GM23248 (cell line): ENCODE measurements around the gene SNX20.

ENCODE experiments used
- EZH2 ChIP-seq: fragments of 200-600 bp; sonication (generic); IDR thresholded peaks from 2 replicates; pipeline ENCODE4 v1.6.1; 2018; ENCODE audit warnings: antibody characterized with exemption, mild to moderate bottlenecking; ENCODE audit not compliant: insufficient read depth, poor library complexity, severe bottlenecking
- EZH2phosphoT487 ChIP-seq: fragments of 200-600 bp; sonication (generic); IDR thresholded peaks from 2 replicates; pipeline ENCODE4 v1.6.1; 2018; ENCODE audit warnings: antibody characterized with exemption, moderate library complexity, mild to moderate bottlenecking, low read depth; ENCODE audit not compliant: insufficient read depth

DNA sequence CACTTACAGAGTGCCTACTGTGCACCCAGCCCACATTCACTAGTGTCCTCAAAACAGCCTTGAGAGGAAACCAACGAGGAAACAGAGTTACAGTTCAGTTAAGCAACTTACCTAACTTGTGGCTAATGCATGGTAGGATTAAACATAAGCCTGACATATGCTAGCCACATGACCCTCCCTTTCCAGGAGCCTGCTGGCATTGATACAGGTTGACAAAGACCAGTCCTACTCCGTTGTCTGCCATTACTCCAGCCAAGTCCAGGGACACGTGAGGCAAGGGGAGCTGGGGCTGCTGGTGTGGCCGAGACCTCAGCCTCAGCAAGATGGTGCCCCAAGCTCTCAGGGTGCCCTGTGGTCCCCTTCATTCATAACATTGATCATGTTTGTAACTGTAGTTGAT is 37.9 kb downstream of the SNX20 start:
- TF ChIP-seq EZH2, result no peak
- no peak for TF ChIP-seq EZH2phosphoT487
